GM21423 (cell line): Measurements from ENCODE around the gene MPC2.
"Not testable (repeated sequence)": the region's sequence is repeated elsewhere in the genome, so short reads cannot be mapped to it uniquely, and the experiment has no call there.

Experiments used
- ATAC-seq: cut with Tn5 transposase; IDR thresholded peaks from one replicate; pipeline ENCODE4 v1.9.1; 2021; ENCODE audit warnings: mild to moderate bottlenecking, moderate library complexity; ENCODE audit not compliant: unreplicated experiment

Gene MPC2

GRCh38 chr1:167935216-167936067 is 1.4 kb downstream of the MPC2 start:
- ATAC-seq, result peak; percentile 5

- ATAC-seq, result no peak
These were observed 2.3 kb downstream of the MPC2 start for GRCh38 chr1:167934426-167935215.

GRCh38 chr1:167933788-167934187 is 3.1 kb downstream of the MPC2 start:
- no peak for ATAC-seq

- no peak for ATAC-seq
These were observed 7.1 kb downstream of the MPC2 start for GRCh38 chr1:167929725-167930124.

- ATAC-seq, result not testable (repeated sequence)
These were observed 8.0 kb downstream of the MPC2 start for GRCh38 chr1:167928919-167929318.

GRCh38 chr1:167928457-167928852 is 8.4 kb downstream of the MPC2 start:
- ATAC-seq, result no peak

- peak; percentile 50 for ATAC-seq
These were observed 9.7 kb downstream of the MPC2 start for GRCh38 chr1:167927046-167927754.

- no peak for ATAC-seq
These were observed 10.3 kb downstream of the MPC2 start for GRCh38 chr1:167926486-167926997.

GRCh38 chr1:167924543-167925231 is 12.2 kb downstream of the MPC2 start:
- ATAC-seq, result no peak

- ATAC-seq, result no peak
These were observed 12.8 kb downstream of the MPC2 start for GRCh38 chr1:167924102-167924501.

GRCh38 chr1:167923324-167924056 is 13.4 kb downstream of the MPC2 start:
- no peak for ATAC-seq

- no peak for ATAC-seq
These were observed 14.2 kb downstream of the MPC2 start for GRCh38 chr1:167922611-167923074.

GRCh38 chr1:167922023-167922422 is 14.8 kb downstream of the MPC2 start:
- no peak for ATAC-seq

- no peak for ATAC-seq
These were observed 19.9 kb downstream of the MPC2 start for GRCh38 chr1:167916766-167917511.

- no peak for ATAC-seq
These were observed 21.3 kb downstream of the MPC2 start for GRCh38 chr1:167915569-167915968.

GRCh38 chr1:167913895-167914496 is 22.9 kb downstream of the MPC2 start, which contains the start of gene ADCY10:
ADCY10 (minus strand) TSS chr1:167914134; CDS start chr1:167905140, 8,994 bp downstream.
- no peak for ATAC-seq

- no peak for ATAC-seq
These were observed 24.6 kb downstream of the MPC2 start for GRCh38 chr1:167912294-167912693.

GRCh38 chr1:167911413-167911812 is 25.5 kb downstream of the MPC2 start:
- no peak for ATAC-seq

GRCh38 chr1:167910530-167910929 is 26.3 kb downstream of the MPC2 start:
- ATAC-seq, result no peak
